Measurements from ENCODE around the gene TTC28. TPM values are rescaled to one million over a fixed set of nuclear protein-coding genes. Genes with fewer than 3 reads are reported as not detected.
"Not testable (repeated sequence)": the region's sequence is repeated elsewhere in the genome, so short reads cannot be mapped to it uniquely, and the experiment has no call there.

Gene TTC28
- total RNA-seq, 1 experiment from 2014 or later = 0.24 TPM

DNA sequence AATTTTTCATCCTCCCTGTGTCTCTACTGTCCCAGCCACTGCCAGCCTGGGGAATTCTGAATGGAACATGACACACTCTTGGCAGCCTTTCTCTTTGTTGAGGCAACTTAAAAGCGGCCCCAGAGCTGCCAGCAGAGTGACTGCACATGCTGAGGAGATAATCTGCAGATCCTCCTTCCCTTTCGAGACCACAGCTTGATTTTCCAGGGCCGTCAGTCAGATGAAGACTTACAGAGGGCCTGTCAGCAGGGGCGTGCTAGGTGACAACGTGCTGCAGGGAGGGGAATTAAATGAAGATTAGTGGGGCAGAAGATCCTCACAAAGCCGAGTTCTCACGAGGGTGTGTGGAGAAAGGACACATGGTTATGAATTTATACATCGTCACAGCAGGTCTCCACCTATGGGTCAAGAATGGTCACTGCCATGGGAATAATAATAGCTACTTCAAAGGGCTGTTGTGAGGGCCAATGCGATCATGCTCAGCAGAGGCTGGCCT, 567.0 kb downstream of the TTC28 start:
- peak; percentile 42 for DNase-seq (ENCODE audit: low read depth)

- DNase-seq (ENCODE audit: low read depth) = no peak
Measured at GRCh38 chr22:28112190-28112544, 567.5 kb downstream of the TTC28 start.

DNA sequence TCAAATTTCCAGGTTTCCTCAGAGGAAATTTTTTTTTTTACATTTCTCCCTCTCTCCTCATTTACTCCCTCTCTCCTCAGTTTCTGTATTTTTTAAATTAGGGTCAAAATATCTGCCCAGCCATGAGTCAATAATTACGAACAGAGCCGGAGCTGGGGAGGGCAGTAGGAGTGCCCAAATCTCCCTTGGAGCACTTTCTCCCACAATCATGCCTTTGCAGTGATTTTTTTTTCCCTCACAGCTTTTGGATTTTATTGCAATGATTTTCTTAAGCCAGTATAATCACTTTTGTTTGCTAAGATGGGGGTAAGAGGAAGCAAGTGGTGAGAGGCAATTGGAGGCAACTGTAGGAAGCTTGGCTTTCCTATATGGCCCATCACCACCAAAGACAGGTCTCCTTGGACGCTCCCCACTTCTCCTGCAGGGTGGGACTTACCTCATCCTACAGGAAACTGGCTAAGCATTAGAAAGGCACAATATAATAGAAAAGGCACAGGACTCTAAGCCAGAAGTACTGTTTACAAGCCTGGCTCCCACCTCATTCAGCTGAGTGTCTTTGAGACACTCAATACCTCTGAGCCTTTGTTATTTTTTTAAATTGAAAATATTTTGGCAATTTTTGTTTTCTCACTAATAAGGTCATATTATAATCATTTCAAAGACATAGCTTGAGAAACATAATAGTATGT, 568.0 kb downstream of the TTC28 start:
- no peak for DNase-seq (ENCODE audit: low read depth)

GRCh38 chr22:28108851-28109250, 570.8 kb downstream of the TTC28 start:
- no peak for DNase-seq (ENCODE audit: low read depth)

- DNase-seq (ENCODE audit: low read depth) = no peak
Measured at GRCh38 chr22:28106617-28107016, 573.0 kb downstream of the TTC28 start.

GRCh38 chr22:28105988-28106387, 573.7 kb downstream of the TTC28 start:
- DNase-seq (ENCODE audit: low read depth) = no peak

DNA sequence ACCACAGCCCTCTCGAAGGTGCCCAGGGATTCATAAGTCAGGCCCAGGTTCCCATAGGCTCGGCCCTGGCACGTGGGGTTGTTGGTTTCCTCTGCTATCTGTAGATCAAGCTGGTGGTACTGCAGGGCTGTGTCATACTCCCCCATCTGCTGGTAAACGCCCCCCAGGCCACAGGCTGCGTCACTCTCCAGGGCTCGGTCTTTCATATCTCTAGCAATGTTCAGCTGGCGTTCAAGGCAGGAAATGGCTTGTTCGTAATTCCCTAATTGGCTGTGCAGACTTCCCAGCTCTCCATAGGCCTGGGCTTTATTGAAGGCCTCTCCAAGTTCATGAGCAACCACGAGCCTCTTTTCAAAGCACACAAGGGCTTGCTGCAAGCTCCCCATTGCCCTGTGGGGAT, 574.2 kb downstream of the TTC28 start:
- DNase-seq (ENCODE audit: low read depth) = peak; percentile 58

GRCh38 chr22:28103596-28103995, 576.0 kb downstream of the TTC28 start:
- DNase-seq (ENCODE audit: low read depth) = no peak

DNA sequence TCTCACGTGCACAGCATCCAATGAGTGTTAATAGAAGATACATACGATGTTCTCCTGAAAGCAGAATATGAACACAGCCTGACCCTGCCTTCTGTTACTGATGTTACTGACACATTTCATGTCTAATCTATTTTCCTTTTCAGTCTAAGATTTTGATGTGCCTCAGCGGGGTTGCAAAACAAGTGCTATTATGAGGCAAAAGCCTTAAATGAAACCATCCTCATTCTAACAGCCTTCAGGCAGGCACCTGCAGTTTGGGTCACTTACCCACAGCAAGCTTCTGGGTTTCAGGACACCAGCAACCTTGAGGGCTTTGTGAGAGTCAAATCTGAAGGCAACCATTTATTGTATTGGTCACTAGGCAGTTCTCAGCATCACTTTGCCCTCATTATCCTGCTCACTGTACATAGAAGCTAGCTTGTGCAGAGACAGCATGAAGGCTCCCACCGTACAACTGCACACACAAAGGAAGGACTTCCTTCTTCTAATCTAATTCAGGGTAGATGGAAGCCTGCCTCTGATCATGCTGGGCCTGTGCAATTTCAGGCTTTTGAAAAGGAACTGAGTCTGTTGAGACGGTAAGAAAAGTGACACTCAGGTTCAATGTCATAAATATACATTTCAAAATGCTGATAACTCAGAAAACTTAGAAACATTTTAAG, 577.4 kb downstream of the TTC28 start:
- DNase-seq (ENCODE audit: low read depth) = no peak

DNA sequence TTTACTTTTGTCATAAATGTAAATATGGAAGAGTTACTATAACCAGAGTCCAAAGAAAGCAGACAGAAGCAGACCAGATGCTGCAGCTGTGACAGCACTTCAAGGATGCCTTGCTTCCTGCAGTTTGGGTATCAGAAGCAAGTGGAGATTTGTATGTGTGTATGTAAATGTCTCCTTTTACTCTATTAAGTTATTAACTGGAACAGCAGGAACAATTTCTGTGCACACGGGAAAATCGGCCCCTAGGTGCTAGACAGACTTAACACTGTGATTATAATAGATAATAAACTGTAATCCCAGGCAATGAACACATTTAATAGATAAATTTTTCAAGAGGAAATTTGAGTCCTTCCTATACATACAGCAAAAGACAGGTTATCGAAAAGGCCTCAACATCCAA, 582.0 kb downstream of the TTC28 start:
- no peak for DNase-seq (ENCODE audit: low read depth)

DNA sequence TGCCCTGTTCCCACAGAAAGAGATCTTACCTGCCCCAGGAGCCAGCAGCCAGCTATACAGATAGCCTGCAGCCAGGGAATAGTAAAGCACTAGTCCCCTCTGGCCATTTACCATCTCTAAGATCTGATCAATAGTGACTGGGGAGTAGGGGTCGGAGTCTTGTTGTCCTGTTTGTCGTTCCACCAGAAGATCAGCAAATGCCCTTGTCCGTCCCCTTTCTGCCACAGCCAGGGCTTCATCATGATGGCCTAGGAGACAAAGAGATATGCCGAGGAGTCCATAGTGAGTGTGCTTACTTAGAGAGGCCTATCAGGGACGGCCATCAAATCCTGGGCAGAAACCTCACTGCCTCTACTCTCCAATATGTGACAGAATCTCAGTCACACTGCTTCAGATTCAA, 583.5 kb downstream of the TTC28 start:
- DNase-seq (ENCODE audit: low read depth) = no peak

DNA sequence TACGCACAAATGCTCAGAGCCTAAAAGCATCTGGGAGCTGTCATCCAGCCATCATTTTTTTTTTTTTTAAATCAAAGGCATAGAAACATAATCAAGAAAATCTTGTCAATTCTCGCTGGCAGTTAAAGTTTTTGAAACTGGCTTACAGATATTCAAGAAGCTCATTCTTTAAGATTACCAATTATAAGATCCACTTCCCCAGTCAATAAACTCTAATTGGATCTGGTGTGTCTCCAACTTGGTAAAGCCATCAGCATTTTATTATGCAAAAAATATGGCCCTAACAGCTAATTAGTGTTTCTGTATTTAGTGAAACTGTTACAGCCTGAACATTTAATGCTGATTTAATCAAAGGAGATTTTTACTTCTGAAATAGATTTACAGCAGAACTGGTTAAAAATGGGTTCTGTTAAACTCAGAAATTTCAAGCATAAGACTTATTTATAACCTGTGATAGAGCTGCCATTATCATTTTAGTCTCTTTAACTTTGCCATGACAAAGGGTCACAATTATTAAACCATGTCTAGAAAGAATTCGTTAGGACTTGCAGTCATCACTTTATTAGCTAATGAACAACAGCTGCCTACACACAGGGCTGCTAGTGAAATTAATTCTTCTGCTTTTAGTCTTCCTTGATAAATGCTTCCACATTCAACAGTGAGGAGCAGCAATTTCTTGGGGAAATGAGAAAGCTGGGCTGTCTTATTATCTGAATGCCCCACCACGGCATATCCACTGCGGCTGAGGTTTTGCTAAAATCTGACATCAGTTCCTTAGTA, 584.1 kb downstream of the TTC28 start:
- DNase-seq (ENCODE audit: low read depth) = no peak

DNA sequence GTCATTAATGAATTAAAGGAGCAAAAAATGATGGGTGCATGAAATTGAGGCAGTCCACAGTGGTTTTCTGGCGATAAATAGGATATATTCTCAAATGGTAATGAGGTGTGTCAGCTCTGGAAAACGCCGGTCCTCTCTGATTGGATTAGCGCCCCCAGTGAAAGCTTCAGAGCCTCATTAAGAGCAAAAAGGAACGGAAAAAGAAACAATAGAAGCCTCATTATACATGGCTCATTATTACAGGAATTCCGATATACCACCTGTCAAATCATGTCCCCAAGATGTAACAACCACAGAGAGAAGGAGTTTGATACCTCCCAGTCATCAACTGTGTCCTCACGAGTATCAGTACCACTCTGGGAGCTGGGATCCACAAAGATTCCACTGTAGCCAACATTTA, 584.9 kb downstream of the TTC28 start:
- no peak for DNase-seq (ENCODE audit: low read depth)

DNA sequence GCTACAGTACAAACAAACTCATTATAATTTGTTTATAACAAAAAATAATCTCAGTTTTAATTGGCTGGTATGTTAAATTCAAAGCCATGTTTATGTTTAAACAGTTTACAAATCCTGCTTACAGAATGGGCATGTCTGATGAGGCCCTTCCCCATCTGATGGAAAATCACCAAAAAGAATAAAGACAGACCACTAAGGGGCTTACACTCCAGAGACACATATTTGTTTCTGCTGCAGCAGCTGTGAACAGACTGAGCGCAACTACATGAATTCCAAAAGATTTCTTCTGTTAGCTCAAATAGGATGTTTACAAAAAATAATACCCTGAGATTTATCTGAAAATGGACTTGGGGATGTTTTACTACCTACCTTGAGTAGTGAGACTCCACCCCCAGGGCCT, 585.9 kb downstream of the TTC28 start:
- DNase-seq (ENCODE audit: low read depth) = no peak

- no peak for DNase-seq (ENCODE audit: low read depth)
Measured at GRCh38 chr22:28091486-28091885, 588.2 kb downstream of the TTC28 start.

DNA sequence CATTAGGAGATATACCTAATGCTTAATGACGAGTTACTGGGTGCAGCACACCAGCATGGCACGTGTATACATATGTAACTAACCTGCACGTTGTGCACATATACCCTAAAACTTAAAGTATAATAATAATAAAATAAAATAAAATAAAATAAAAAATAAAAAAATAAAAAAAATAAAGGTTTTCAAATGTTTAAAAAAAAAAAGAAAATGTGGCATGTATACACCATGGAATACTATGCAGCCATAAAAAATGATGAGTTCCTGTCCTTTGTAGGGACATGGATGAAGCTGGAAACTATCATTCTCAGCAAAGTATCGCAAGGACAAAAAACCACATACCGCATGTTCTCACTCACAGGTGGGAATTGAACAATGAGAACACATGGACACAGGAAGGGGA, 590.1 kb downstream of the TTC28 start:
- not testable (repeated sequence) for DNase-seq (ENCODE audit: low read depth)

- DNase-seq (ENCODE audit: low read depth) = no peak
Measured at GRCh38 chr22:28077166-28077565, 602.5 kb downstream of the TTC28 start.

- peak; percentile 66 for DNase-seq (ENCODE audit: low read depth)
Measured at GRCh38 chr22:28075358-28075981, 604.2 kb downstream of the TTC28 start.

DNA sequence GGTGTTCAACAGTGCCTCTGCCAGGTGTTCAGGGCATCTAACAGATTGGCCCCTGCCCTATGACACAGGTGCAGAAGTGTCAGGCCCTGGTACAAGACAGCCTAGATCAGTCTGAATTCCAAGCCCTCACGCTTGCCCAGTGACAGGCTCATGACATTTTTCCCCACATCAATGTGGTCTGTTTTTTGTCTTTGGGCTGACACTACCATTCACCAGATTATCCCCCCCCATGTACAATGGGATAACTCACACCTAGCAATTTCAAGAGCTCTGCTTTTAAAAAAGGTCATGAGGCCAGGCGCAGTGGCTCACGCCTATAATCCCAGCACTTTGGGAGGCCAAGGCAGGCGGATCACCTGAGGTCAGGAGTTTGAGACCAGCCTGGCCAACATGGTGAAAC, 605.1 kb downstream of the TTC28 start:
- DNase-seq (ENCODE audit: low read depth) = no peak

DNA sequence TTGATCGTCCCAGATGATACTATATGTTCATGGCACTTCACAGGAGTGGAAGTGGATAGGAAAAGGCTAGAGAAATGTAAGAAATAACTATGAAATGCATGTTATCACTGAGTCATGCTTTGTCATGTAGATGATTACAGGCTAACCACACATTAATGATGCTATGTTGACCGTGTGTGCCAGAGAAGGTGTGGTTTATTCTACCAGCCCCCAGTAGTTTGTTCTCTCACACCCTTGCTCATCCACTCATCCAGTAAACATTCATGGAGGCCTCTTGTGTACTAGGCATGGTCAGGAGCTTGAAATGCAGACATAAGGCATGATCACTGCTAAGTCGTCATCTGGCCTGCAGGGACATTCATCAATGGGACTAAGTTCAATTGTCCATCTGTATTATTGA, 607.6 kb downstream of the TTC28 start:
- no peak for DNase-seq (ENCODE audit: low read depth)

GRCh38 chr22:28068826-28069225, 610.8 kb downstream of the TTC28 start:
- DNase-seq (ENCODE audit: low read depth) = no peak

GRCh38 chr22:28064920-28065319, 614.7 kb downstream of the TTC28 start:
- DNase-seq (ENCODE audit: low read depth) = no peak

Data from HT1080 (cell line).